Stimulated activated CD8-positive, alpha-beta memory T cell treated with anti-CD3 and anti-CD28 coated beads, Interleukin-4, amount 100 ng/mL, for 4 hours (primary cell): ENCODE measurements around the gene FBXL4.

ENCODE experiments used
- DNase-seq, 2 donors: peaks; one replicate each; pipeline ENCODE4 v3.0.0-alpha.2; 2020; ENCODE audit warnings: low read depth in 2 of 2, low spot score in 1 of 2

The FBXL4 gene

DNA sequence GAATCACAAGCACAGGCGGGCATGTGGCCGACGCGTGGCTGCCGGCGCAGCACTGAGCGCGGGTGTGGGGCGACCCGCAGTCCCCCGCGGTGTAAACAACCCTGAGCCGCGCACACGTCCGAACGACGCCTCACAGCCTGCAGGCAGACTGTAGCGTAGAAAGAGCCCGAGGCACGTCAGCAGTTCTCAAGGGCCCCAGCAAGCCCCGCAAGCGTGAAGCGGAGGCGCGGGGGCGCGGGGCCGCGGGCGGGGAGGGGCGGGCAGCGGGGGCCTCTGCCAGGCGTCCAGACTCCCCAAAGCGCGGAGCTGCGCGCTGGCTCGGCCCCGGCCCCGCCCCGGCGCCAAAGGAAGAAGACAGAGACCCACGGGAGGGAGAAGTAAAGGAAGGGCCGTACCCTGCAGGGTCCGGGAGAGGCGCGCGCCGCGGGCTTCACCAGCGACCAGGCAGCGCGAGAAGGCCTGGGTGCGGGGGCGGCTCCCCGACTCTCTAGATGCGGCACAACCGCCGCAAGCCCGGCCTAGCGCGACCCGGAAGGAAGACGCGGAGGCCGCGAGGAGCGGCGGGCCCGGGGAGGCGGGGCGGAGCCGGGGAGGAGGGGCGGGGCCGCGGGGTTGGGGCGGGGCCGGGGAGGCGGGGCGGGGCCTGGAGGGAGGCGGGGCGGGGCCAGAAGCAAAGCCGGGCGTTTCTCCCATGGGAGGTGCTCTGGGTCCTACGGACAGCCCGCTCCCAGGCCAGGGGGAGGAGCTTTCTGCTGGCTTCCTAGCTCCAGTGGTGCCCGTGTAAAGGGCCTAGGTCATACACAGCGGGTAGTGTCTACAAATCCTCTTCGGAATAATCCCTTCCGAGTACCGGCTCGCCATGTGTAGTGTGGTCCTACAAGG is at the start of gene FBXL4:
Gene FBXL4 (minus strand): TSS at position 536 of the 882 bp plus-strand sequence. CDS start 20,958 bp downstream, outside the sequence.
- DNase-seq: peak; percentile 51 to 64

DNA sequence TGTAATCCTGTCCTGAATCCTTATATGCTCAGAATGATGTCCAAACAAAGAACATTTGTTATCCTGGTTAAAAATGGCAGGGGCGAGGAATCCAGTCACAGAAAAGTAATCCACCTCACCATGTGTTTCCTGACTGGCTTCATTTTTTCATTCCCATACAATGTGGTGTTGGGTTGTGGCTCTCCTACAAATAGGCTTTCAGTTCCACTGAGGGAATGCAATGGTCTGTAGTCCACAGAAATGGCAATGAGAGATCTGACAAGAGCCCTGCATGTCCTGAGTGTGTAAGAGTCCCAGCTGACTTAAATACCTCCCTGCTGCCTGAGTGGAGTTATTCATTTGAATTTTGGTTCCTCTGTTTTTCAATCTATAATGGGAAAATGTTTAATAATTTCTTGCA is 47.4 kb upstream of the FBXL4 start:
- no peak for DNase-seq

DNA sequence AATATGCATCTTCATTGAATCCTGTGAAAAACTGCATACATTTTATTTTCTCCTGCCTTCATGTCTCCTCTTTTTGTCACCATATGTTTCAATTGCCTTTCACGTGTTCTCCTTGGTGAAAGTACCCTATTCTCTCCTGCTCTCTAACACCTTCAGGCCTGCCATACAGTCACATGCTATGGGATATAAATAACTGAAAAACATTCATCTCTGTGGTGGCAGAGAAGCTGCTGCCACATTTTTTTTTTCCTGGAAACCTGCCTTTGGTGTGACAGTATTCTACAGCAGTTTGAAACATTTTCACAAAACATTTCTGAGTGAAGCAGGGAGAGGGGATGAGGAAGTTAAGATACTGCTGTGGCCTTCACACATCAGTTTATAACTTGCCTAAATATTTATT is 44.8 kb upstream of the FBXL4 start:
- DNase-seq: no peak

DNA sequence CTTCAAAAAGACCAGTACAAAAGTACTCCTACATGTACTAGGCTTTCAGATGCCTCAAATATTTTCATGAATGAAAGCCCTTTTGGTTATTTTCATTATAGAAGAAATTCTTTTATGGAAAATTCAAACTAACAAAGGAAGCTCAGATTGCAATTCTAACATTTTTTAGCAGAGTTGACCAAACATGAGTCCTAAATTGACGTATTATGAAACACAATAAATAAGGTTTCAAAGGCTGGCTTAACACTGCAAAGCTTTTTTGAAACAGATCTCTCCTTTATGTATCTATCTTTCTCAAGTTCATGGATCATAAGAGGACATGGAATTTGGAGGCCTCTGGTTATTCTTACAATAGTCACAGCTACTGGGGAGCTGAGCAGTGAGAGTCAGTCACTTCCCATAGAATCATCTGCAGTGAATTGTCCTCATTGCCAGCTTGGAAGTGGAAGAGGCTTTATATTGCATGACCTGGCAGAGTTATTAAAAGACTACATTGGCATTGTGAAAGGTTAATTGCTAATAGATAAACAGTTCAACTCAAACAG is 38.4 kb upstream of the FBXL4 start:
- DNase-seq: no peak

DNA sequence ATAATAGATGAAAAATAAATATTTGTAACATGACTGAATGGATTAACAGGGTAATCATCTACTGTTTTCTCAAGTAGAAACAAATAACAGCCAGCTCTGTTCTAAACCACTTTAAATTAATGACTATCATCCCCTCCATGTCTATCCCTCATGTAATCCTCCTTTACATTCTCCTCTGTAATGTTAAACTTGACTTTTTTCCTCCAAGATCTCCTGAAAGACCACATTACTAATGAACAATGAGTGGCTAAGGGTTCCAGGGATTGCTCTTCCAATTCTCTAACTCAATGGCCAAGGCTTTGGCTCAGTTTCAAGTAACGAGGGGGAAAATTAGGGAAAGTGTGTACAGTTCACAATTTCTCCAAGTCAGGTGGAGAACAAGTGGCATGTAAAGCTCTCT is 37.6 kb upstream of the FBXL4 start:
- DNase-seq: no peak

DNA sequence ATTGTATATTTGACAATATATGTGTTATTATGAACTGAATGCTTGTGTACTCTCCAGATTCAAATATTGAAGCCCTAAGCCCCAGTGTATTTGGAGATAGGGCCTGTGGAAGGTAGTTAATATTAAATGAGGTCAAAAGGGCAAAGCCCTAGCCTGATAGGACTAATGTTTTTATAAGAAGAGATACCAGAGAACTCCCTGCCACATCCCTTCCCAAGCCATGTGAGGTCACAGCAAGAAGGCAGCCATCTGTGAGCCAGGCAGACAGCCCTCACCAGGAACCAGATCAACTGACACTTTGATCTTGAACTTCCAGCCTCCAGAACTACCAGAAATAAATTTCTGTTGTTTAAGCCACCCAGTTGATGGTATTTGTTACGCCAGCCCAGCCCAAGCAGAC is 36.4 kb upstream of the FBXL4 start:
- DNase-seq: no peak

DNA sequence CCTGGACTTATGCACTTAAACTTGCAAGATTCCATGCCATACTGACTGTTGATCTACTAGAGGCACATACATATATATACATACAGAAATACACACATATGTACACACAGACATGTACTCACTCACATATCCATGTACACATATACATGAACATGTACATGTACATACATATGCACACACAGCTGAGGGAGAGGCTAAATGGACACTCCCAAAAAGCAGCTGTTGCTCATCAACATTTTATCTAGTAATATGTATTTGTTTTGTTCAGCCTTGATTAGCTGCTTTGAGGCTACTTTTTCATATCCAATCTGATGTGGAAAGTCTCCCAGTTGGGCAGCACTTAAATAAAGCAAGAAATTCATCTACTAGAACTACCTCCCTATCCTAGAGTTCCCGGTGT is 33.7 kb upstream of the FBXL4 start:
- DNase-seq: no peak

DNA sequence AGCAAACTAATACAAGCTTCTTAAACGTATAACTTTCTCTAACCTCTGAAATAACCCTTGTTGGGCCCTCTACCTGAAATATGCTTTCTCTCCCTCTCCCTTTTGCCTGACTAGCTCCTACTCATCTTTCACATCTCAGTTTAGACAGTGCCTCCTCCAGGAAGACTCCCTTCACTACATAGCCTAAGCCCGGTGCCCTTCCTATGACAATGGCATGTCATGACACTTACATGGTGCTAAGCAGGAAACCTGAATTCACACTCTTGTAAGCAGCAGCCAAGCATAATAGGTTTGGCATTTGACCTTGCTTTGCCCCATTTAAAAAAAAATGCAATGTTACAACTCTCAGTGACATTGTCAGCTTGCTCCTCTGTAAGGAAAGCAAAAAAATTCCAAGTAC is 33.1 kb upstream of the FBXL4 start:
- DNase-seq: no peak

DNA sequence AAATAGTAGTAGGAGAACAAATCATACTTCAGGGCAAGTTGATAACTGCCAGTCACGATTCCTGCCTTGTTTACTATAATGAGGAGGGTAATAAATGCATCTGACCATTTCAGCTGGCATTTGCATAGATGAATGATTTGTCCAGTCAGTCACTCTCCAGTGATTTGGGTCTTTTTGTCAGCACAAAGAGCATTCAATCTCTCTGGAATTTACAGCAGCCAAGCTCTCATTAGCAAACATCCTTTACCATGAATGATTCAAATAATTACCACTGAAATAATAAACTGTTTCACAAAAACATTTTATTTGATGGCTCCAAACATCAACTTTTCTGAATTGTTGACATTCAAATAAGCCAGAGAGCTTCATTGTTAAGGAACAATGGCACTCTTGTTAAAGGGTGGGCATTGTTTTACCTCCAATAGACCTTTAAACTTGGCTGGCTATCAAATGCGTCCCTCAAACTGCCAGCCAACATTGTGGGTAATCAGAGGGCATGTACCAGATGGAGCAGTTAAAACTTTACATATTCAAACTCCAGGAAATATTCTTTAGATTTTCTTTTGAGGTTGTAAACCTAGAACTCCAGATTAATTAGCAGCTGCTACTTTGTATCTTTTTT is 30.0 kb upstream of the FBXL4 start:
- no peak for DNase-seq

DNA sequence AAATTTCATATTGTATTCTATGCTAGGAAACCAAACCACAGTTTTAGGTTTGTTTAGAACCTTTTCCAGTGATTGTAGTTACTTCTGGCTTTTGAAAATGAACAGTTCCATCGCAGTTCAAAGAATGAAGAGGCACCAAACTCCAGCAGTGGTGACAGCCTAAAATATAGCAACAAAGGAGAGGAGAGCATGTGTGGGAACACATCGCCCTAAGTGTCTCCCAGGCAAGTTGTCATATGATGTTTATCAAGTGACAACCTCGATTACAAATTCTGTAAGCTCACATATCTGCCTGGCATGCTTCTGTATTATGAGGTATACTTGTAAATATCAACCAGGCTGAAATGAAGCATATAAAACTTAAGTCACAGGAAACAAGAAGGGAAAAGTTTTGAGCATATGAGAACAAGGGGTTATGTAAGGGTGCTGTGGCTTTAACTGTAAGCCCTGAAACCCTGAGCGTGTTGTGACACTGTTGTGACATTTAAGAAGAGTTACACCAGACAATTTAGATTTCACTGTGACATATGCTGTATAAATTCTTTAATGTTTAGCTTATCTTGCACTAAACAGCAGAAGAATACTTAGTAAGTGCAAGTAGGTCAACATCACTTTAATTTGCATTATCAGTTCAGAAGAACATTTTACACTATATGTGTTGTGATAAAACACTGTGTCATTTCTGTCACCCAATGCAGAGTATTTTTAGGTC is 29.1 kb upstream of the FBXL4 start:
- no peak for DNase-seq

DNA sequence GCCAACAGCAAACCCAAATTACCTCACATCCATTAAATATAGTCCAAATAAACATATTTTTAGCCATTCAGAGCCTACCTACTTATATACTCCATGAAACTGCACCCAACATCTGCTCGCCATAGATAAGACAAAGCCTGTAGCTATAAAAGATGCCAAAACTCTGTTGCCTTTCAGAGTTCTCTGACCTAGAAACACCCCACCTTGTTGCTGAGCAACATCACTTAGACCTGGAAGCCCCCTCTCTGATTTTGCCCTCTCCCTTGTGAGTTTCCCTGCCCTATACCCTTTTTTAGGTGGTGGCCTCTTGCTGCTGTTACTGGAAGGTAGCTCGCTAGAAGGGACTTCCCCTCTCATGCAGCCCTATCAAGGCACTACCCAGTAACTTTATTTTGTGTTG is 27.7 kb upstream of the FBXL4 start:
- no peak for DNase-seq

DNA sequence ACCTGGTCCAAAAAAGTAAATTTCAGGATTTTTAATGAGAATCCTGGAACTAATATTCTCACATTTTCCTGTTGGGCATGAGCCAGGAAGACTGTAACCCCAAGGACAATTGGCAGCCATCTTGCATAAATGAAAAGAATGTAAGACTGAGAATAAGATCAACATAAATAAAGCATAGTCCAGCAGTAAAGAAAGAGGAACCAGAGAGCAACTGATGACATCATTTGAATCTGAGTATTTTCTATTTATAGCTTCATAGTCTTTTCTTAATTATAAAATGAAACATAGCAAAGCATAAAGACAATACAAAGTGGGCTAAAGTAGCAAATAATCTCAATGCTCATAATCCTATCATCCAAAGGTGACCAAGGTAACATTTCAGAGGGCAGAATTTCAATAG is 26.6 kb upstream of the FBXL4 start:
- DNase-seq: no peak

DNA sequence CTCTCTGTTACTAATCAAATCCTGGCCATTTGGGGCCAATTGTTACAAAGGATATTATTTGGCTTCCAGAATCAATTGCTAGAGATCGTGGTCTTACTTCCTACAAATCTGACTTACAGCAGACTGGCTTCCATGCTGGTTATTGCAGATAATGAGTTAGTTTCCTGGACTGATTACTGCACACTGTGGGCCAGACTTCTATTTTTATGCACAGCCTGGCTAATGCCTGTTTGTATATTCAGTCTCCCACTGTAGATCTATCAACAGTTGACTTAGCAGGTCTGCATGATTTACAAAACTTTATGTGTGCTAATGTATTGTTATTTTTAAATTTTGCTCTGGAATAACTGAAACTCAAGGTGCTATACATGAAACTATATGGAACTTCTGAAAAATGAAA is 25.8 kb upstream of the FBXL4 start:
- no peak for DNase-seq

DNA sequence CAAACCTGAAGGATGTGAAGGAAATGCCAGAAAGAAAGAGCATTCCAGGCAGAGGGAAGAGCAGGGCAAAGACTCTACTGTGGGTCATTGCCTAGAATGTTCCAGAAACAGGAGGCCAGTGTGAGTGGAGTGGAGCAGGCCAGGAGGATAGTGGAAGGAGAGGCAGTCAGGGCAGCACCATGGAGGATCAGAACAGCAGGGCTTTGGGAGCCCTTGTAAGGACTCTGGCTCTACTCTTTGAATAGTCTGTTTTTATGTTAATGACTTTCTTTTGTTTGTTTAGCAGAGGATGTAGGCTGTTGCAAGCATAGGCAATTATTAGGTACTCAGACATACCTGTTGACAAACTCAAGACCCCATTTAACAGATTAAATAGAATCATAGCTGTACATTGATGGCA is 23.6 kb upstream of the FBXL4 start:
- DNase-seq: no peak

DNA sequence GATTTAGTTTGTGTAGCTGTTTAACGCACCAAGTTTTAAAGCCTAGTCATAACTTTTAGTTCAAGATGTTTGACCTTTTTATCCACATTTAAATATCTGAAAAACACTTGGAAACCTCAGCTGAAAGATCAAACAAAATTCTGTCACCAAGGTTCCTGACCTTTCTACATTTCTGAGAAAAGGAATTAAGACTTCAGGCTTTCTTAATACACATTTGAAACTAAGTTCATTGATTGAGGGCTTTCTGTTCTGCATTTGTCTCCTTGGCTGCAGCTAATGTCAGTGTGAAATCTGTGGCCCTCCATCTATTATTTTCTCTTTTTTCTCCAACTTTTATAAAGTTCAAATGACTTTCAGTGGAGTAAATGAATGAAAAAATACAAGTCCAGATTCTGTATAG is 22.7 kb upstream of the FBXL4 start:
- DNase-seq: no peak

DNA sequence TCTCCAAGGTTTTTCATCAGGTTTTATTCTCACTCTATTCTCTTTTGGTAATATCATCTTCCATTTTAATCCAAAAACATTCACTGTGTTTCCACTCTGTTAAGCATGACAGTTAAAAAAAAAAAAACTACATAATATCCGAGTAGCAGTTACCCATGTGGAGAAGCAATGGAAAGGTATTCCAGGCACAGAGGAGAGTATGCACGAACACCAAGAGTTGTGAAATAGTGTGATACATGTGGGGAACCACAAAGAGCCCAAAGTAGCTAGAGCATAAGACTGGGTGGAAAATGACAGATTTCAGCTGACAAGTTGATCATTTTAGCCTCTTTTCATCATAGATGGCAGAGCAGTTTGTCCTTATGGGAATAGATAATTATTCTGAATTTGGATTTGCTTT is 19.9 kb upstream of the FBXL4 start:
- DNase-seq: no peak

DNA sequence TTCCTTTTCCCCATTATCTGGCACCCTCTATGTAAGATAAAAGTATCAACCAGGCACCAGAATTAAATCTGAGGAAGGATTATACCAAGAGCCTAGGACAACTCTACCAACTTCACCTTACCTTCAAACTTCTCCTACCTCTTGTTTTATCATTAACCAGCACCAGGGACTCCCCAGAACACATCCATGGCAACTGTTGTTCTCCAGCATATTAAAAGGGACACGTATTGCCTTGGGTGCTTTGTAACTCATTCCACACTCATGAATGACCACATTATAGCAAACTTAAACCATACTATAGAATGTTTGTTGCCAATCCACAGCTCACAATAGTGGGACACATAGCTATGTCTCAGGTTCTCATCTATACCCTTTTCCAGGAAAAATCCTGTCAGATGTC is 11.9 kb upstream of the FBXL4 start:
- DNase-seq: no peak

DNA sequence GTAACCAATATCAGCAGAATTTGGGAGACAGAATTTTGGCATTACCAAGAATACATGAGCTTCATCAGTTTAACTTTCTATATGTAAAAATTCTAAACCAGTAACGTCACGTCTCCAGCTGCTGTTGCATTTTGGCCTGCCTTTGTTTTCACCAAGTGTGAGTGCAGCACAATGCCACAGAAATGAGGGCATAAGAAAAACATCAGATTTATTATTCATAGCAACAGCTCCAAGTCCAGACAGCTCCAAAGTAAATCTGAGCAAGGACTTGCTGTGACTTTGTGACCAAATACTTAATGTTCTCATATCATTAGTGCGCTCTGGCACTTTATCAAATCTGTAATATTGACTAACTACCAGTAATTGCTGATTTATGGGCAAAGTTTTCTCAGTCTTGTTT is 11.0 kb upstream of the FBXL4 start:
- DNase-seq: no peak

DNA sequence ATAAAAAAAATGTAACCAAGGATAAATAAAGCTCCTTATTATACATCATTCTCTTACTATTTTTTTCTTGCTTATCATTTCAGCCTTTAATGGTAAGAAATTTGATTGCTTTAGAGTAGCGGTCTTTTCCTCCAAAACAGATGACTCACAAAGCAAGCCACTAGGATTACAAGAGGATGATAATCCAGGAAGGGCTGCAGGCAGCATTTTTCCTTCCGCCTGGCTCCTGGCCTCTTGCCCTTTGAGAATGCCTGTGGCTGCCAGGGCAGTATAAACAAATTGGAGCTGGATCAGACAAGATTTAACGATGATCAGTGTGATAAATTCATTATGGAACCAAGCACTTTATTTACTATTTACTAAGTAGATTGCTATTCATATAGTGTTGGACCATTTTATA is 9.7 kb upstream of the FBXL4 start:
- no peak for DNase-seq

DNA sequence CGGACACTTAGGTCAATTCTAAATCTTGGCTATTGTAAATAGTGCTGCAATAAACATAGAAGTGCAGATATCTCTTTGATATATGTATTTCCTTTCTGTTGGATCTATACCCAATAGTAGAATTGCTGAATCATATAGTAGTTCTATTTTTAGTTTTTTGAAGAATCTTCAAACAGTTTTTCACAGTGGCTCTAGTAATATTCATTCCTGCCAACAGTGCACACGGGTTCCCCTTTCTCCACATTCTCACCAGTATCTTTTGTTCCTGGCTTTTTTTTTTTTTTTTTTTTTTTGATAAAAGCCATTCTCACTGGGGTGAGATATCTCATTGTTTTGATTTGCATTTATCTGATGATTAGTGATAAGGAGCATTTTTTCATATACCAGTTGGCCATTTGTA is 1.8 kb upstream of the FBXL4 start:
- DNase-seq: no peak

DNA sequence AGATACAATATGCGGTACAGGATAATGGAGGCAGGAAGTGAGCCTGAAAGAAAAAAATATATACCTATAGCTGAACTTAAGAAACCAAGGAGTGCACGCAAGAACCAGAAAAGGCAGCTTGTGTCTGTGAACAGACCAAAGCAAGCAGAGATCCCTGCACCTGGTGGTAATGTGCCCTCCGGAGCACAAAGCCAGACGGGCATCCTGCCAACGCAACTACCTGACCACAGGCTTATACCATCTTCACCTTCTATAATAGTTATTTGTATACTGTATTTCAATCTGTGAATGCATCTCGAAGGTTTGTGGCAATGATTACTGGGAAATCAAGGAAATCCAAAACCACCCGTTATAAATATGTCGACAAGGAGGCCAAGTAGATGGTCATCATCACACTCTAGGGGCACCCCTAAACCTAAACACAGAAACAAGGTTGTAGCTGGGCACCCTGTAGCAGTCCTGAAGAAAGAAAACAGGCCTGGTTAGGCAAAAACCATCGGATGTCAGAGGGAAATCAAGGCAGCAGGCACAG is 801 bp downstream of the FBXL4 start:
- peak in 1 of 2 donors; percentile 3 for DNase-seq
